HepG2 (cell line): ENCODE results near the gene TIMM17A. TPM values are rescaled to one million over a fixed set of nuclear protein-coding genes. Genes with fewer than 3 reads are reported as not detected.

ENCODE experiments used
- ARID3A ChIP-seq: IDR thresholded peaks from 2 replicates; pipeline ENCODE4 v1.6.1; 2012; ENCODE audit warnings: low read depth, low read length, improper control_type of control experiment
- ATF6 ChIP-seq: sonication (generic); formaldehyde crosslinking; conservative IDR thresholded peaks from 2 replicates; pipeline ENCODE4 v1.4.0; 2020; ENCODE audit warnings: missing genetic modification reagents
- FOXK2 ChIP-seq: fragments of 450-650 bp; IDR thresholded peaks from 2 replicates; pipeline ENCODE4 v1.6.1; 2016
- GTF3A ChIP-seq: sonication (generic); formaldehyde crosslinking; conservative IDR thresholded peaks from 2 replicates; pipeline ENCODE4 v1.4.0; 2020; ENCODE audit warnings: mild to moderate bottlenecking, missing genetic modification reagents
- HDAC6 ChIP-seq: fragments of 200-600 bp; sonication (generic); IDR thresholded peaks from 2 replicates; pipeline ENCODE4 v1.7.0; 2017; ENCODE audit warnings: mild to moderate bottlenecking, antibody characterized with exemption, low read length, low read depth
- HNRNPK ChIP-seq: fragments of 200-400 bp; formaldehyde crosslinking; IDR thresholded peaks from 2 replicates; pipeline ENCODE4 v1.6.1; 2018; ENCODE audit warnings: low read length, low read depth, moderate library complexity, mild to moderate bottlenecking; ENCODE audit not compliant: poor library complexity, severe bottlenecking
- JUN ChIP-seq: sonication (generic); formaldehyde crosslinking; IDR thresholded peaks from 2 replicates; pipeline ENCODE4 v1.4.0; 2020; ENCODE audit warnings: mild to moderate bottlenecking, missing genetic modification reagents
- MED13 ChIP-seq: sonication (generic); formaldehyde crosslinking; IDR thresholded peaks from 2 replicates; pipeline ENCODE4 v1.5.0; 2020; ENCODE audit warnings: missing genetic modification reagents
- MIXL1 ChIP-seq: IDR thresholded peaks from 2 replicates; pipeline ENCODE4 v1.6.1; 2016
- NBN ChIP-seq: fragments of 450-650 bp; conservative IDR thresholded peaks from 2 replicates; pipeline ENCODE4 v1.6.1; 2017
- PAX8 ChIP-seq: sonication (generic); formaldehyde crosslinking; IDR thresholded peaks from 2 replicates; pipeline ENCODE4 v1.8.0; 2022; ENCODE audit warnings: mild to moderate bottlenecking, missing genetic modification reagents, borderline replicate concordance
- PHF8 ChIP-seq: sonication (generic); formaldehyde crosslinking; IDR thresholded peaks from 2 replicates; pipeline ENCODE4 v1.5.0; 2020; ENCODE audit warnings: missing genetic modification reagents
- RCOR2 ChIP-seq: IDR thresholded peaks from 2 replicates; pipeline ENCODE4 v1.6.1; 2016; ENCODE audit warnings: missing biosample characterization, missing genetic modification reagents
- RFX5 ChIP-seq: IDR thresholded peaks from 2 replicates; pipeline ENCODE4 v1.6.1; 2011; ENCODE audit warnings: low read depth, low read length, improper control_type of control experiment
- WIZ ChIP-seq: sonication (generic); formaldehyde crosslinking; IDR thresholded peaks from 2 replicates; pipeline ENCODE4 v1.5.1; 2020; ENCODE audit warnings: mild to moderate bottlenecking, missing genetic modification reagents
- YY1 ChIP-seq: IDR thresholded peaks from 2 replicates; pipeline ENCODE4 v1.6.1; 2011; ENCODE audit warnings: low read length, low read depth, moderate library complexity, mild to moderate bottlenecking; ENCODE audit not compliant: insufficient read depth, insufficient replicate concordance
- ZFX ChIP-seq: sonication (generic); formaldehyde crosslinking; IDR thresholded peaks from 2 replicates; pipeline ENCODE4 v1.4.0; 2020; ENCODE audit warnings: mild to moderate bottlenecking, low read depth, missing genetic modification reagents, moderate library complexity
- ZNF260 ChIP-seq: sonication (generic); formaldehyde crosslinking; IDR thresholded peaks from 2 replicates; pipeline ENCODE4 v1.4.0; 2020; ENCODE audit warnings: missing genetic modification reagents, low read depth, mild to moderate bottlenecking, borderline replicate concordance
- ZNF335 ChIP-seq: sonication (generic); formaldehyde crosslinking; IDR thresholded peaks from 2 replicates; pipeline ENCODE4 v1.4.0; 2020; ENCODE audit warnings: missing genetic modification reagents
- ZNF550 ChIP-seq: sonication (generic); formaldehyde crosslinking; IDR thresholded peaks from 2 replicates; pipeline ENCODE4 v1.4.0; 2020; ENCODE audit warnings: mild to moderate bottlenecking, missing genetic modification reagents, borderline replicate concordance
- ZNF564 ChIP-seq: sonication (generic); formaldehyde crosslinking; IDR thresholded peaks from 2 replicates; pipeline ENCODE4 v1.8.1; 2023; ENCODE audit warnings: mild to moderate bottlenecking, missing genetic modification reagents
- ZNF747 ChIP-seq: sonication (generic); formaldehyde crosslinking; IDR thresholded peaks from 2 replicates; pipeline ENCODE4 v1.8.1; 2023; ENCODE audit warnings: missing genetic modification reagents, mild to moderate bottlenecking, borderline replicate concordance
- ZNF773 ChIP-seq: sonication (generic); formaldehyde crosslinking; IDR thresholded peaks from 2 replicates; pipeline ENCODE4 v1.4.0; 2020; ENCODE audit warnings: missing genetic modification reagents, borderline replicate concordance
- ZNF782 ChIP-seq: sonication (generic); formaldehyde crosslinking; IDR thresholded peaks from 2 replicates; pipeline ENCODE4 v1.4.0; 2020; ENCODE audit warnings: missing genetic modification reagents, mild to moderate bottlenecking, borderline replicate concordance
- polyA plus RNA-seq, 8 experiments: library from polyadenylated mRNA; depleted of rRNA in 3 of 8; stranded (reverse) in 7 of 8; unstranded in 1 of 8; fragments of >200 nt; fragmentation: Illumina TruSeq in 4 of 8; extraction: Trizol in 4 of 8; gene quantifications; 2 replicates each; pipeline versions ENCODE4 v1.2.1 to v1.2.3, GENCODE V29; 2011 to 2016; ENCODE audit warnings: low read depth in 4 of 8, missing spikeins in 1 of 8, mixed read lengths in 1 of 8; ENCODE audit not compliant: insufficient read depth in 1 of 8
- total RNA-seq, 5 experiments: library from RNA; depleted of rRNA; stranded (reverse); fragments of >200 nt; fragmentation: Illumina TruSeq; extraction: Trizol; gene quantifications; 2 replicates each; pipeline ENCODE4 v1.2.3, GENCODE V29; 2016; ENCODE audit warnings: low read depth in 1 of 5
- TF ChIP-seq, protein P1 (sequence below): sonication (generic); formaldehyde crosslinking; IDR thresholded peaks from 2 replicates; pipeline ENCODE4 v1.5.0; 2020; ENCODE audit warnings: missing genetic modification reagents, mild to moderate bottlenecking, borderline replicate concordance
- TF ChIP-seq, protein P2 (sequence below): sonication (generic); formaldehyde crosslinking; IDR thresholded peaks from 2 replicates; pipeline ENCODE4 v1.5.0; 2020; ENCODE audit warnings: missing genetic modification reagents

TIMM17A gene
- total and polyA plus RNA-seq, 2 of the 13 experiments (the other 11 are each of a cell fraction or from before 2014, with no cell fraction given) = 50.8 to 97.8 TPM

DNA sequence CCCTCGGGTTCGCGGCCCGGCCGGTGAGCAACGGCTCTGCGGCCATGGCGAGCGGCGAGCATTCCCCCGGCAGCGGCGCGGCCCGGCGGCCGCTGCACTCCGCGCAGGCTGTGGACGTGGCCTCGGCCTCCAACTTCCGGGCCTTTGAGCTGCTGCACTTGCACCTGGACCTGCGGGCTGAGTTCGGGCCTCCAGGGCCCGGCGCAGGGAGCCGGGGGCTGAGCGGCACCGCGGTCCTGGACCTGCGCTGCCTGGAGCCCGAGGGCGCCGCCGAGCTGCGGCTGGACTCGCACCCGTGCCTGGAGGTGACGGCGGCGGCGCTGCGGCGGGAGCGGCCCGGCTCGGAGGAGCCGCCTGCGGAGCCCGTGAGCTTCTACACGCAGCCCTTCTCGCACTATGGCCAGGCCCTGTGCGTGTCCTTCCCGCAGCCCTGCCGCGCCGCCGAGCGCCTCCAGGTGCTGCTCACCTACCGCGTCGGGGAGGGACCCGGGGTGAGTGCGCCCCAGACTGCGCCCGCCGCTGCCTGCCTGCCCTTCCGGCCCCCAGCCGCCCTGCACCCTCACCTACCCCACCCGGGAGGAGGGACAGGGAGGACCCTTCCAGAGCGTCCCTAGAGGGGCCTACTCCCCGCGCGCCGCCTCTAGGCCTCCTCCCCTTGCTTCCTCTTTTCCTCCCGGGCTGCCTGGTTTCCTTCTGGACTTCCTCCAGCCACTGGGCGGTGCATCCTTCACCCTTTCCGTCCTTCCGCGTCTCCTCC is 27.5 kb downstream of the TIMM17A start, which contains the start of gene RNPEP (continued):
- no peak for TF ChIP-seq RCOR2 (CRISPR knock-in tag)
- TF ChIP-seq, protein P1, sequence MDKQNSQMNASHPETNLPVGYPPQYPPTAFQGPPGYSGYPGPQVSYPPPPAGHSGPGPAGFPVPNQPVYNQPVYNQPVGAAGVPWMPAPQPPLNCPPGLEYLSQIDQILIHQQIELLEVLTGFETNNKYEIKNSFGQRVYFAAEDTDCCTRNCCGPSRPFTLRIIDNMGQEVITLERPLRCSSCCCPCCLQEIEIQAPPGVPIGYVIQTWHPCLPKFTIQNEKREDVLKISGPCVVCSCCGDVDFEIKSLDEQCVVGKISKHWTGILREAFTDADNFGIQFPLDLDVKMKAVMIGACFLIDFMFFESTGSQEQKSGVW (CRISPR knock-in tag) = no peak
- no peak for TF ChIP-seq ZNF564
- peak; percentile 96 for TF ChIP-seq ZFX (CRISPR knock-in tag)
- TF ChIP-seq PHF8 (CRISPR knock-in tag) = peak; percentile 77
- no peak for TF ChIP-seq PAX8 (CRISPR knock-in tag)
- TF ChIP-seq ZNF747 (CRISPR knock-in tag) = 0 out of 2 replicates have a peak, but pooled peaks have one; percentile 35
- TF ChIP-seq WIZ (CRISPR knock-in tag) = no peak
- TF ChIP-seq ZNF335 (CRISPR knock-in tag) = no peak
- no peak for TF ChIP-seq HDAC6
- TF ChIP-seq ZNF260 (CRISPR knock-in tag) = 0 out of 2 replicates have a peak, but pooled peaks have one; percentile 71
- TF ChIP-seq ZNF782 = 0 out of 2 replicates have a peak, but pooled peaks have one; percentile 53
- TF ChIP-seq HNRNPK = no peak
- no peak for TF ChIP-seq NBN
- TF ChIP-seq RFX5 = no peak
- no peak for TF ChIP-seq MED13 (CRISPR knock-in tag)
- TF ChIP-seq GTF3A (CRISPR knock-in tag) = no peak
- TF ChIP-seq MIXL1 (CRISPR knock-in tag) = no peak
- peak; percentile 85 for TF ChIP-seq YY1
- TF ChIP-seq JUN (CRISPR knock-in tag) = no peak
- TF ChIP-seq ZNF773 = peak; percentile 21; the same call in 1 of the 2 replicates
- TF ChIP-seq FOXK2 = no peak
- TF ChIP-seq ARID3A = no peak
- no peak for TF ChIP-seq ATF6
- no peak for TF ChIP-seq ZNF550 (CRISPR knock-in tag)
- TF ChIP-seq, protein P2, sequence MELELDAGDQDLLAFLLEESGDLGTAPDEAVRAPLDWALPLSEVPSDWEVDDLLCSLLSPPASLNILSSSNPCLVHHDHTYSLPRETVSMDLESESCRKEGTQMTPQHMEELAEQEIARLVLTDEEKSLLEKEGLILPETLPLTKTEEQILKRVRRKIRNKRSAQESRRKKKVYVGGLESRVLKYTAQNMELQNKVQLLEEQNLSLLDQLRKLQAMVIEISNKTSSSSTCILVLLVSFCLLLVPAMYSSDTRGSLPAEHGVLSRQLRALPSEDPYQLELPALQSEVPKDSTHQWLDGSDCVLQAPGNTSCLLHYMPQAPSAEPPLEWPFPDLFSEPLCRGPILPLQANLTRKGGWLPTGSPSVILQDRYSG = 0 out of 2 replicates have a peak, but pooled peaks have one; percentile 72
